Neural cell (in vitro differentiated cells): Measurements from ENCODE around the gene ARF1. TPM values are rescaled to one million over a fixed set of nuclear protein-coding genes. Genes with fewer than 3 reads are reported as not detected.

Experiments used
- H2AFZ ChIP-seq: fragments of 200-600, 300-800 bp; sonication (generic), shearing (Covaris generic); 2 replicates; pipeline ENCODE4 v1.6.0; 2014; ENCODE audit warnings: low read depth, mild to moderate bottlenecking, antibody characterized with exemption, low read length, moderate library complexity
- H3F3A ChIP-seq: fragments of 200-600 bp; shearing (Covaris generic); 2 replicates; pipeline ENCODE4 v1.6.1; 2016; ENCODE audit warnings: mild to moderate bottlenecking, moderate library complexity, mixed read lengths, antibody characterized with exemption, low read length; ENCODE audit not compliant: insufficient read depth, poor library complexity, severe bottlenecking
- H3K27ac ChIP-seq: fragments of 200-600, 300-800 bp; sonication (generic), shearing (Covaris generic); 2 replicates; pipeline ENCODE4 v1.5.1; 2014; ENCODE audit warnings: mild to moderate bottlenecking, low read length, moderate library complexity
- H3K27me3 ChIP-seq: fragments of 300-800, 200-600 bp; sonication (generic), shearing (Covaris generic); 2 replicates; pipeline ENCODE4 v1.6.0; 2014; ENCODE audit warnings: mild to moderate bottlenecking, low read depth, low read length, moderate library complexity; ENCODE audit not compliant: insufficient read depth
- H3K36me3 ChIP-seq: fragments of 300-800, 200-600 bp; sonication (generic), shearing (Covaris generic); 2 replicates; pipeline ENCODE4 v1.5.1; 2014; ENCODE audit warnings: mild to moderate bottlenecking, antibody characterized with exemption, low read length, moderate library complexity; ENCODE audit not compliant: insufficient read depth
- H3K4me2 ChIP-seq: fragments of 300-800, 200-600 bp; sonication (generic), shearing (Covaris generic); 2 replicates; pipeline ENCODE4 v1.6.0; 2014; ENCODE audit warnings: mild to moderate bottlenecking, low read length
- H3K4me3 ChIP-seq: fragments of 300-800, 200-600 bp; sonication (generic), shearing (Covaris generic); 2 replicates; pipeline ENCODE4 v1.5.1; 2014; ENCODE audit warnings: mild to moderate bottlenecking, low read length, moderate library complexity
- H3K79me2 ChIP-seq: fragments of 200-600 bp; shearing (Covaris generic); replicated peaks from 2 replicates; pipeline ENCODE4 v1.6.0; 2014; ENCODE audit warnings: mild to moderate bottlenecking, low read length, moderate library complexity; ENCODE audit not compliant: insufficient read depth
- H3K9ac ChIP-seq: fragments of 300-800, 200-600 bp; sonication (generic), shearing (Covaris generic); 2 replicates; pipeline ENCODE4 v1.6.1; 2016; ENCODE audit warnings: mild to moderate bottlenecking, low read length, mixed read lengths
- H3K9me2 ChIP-seq: fragments of 200-600 bp; shearing (Covaris generic); 2 replicates; pipeline ENCODE4 v1.6.1; 2016; ENCODE audit warnings: mild to moderate bottlenecking, low read length, mixed read lengths; ENCODE audit not compliant: insufficient read depth
- H3K9me3 ChIP-seq: fragments of 200-600, 300-800 bp; sonication (generic), shearing (Covaris generic); 2 replicates; pipeline ENCODE4 v1.6.1; 2016; ENCODE audit warnings: mild to moderate bottlenecking, mixed run types, low read length, moderate library complexity, mixed read lengths
- H4K20me1 ChIP-seq: fragments of 200-600 bp; shearing (Covaris generic); 2 replicates; pipeline ENCODE4 v1.6.1; 2016; ENCODE audit warnings: mild to moderate bottlenecking, mixed run types; ENCODE audit not compliant: insufficient read depth
- CTCF ChIP-seq: fragments of 450-650 bp; IDR thresholded peaks from 2 replicates; pipeline ENCODE4 v1.5.1; 2014; ENCODE audit warnings: antibody characterized with exemption, mild to moderate bottlenecking, moderate library complexity; ENCODE audit not compliant: poor library complexity, severe bottlenecking
- EP300 ChIP-seq: fragments of 450-650 bp; conservative IDR thresholded peaks from 2 replicates; pipeline ENCODE4 v1.6.1; 2014; ENCODE audit warnings: antibody characterized with exemption, mild to moderate bottlenecking, moderate library complexity; ENCODE audit not compliant: poor library complexity, severe bottlenecking
- EZH2 ChIP-seq: fragments of 200-600, 300-800 bp; shearing (Covaris generic), sonication (generic); IDR thresholded peaks from 2 replicates; pipeline ENCODE4 v1.6.1; 2014; ENCODE audit warnings: antibody characterized with exemption, low read length, borderline replicate concordance, mild to moderate bottlenecking; ENCODE audit not compliant: insufficient read depth, poor library complexity, severe bottlenecking
- MXI1 ChIP-seq: fragments of 450-650 bp; conservative IDR thresholded peaks from 2 replicates; pipeline ENCODE4 v1.6.1; 2014; ENCODE audit warnings: antibody characterized with exemption, mild to moderate bottlenecking; ENCODE audit not compliant: poor library complexity, severe bottlenecking
- POLR2AphosphoS5 ChIP-seq: IDR thresholded peaks from 2 replicates; pipeline ENCODE4 v1.6.1; 2012
- RAD21 ChIP-seq: fragments of 450-650 bp; conservative IDR thresholded peaks from 2 replicates; pipeline ENCODE4 v1.6.1; 2014; ENCODE audit warnings: antibody characterized with exemption, mild to moderate bottlenecking, moderate library complexity
- REST ChIP-seq: IDR thresholded peaks from 2 replicates; pipeline ENCODE4 v1.6.1; 2012; ENCODE audit warnings: borderline replicate concordance
- SMC3 ChIP-seq: fragments of 450-650 bp; conservative IDR thresholded peaks from 2 replicates; pipeline ENCODE4 v1.6.1; 2014; ENCODE audit warnings: antibody characterized with exemption, mild to moderate bottlenecking, moderate library complexity; ENCODE audit not compliant: poor library complexity
- TAF1 ChIP-seq: IDR thresholded peaks from 2 replicates; pipeline ENCODE4 v1.6.1; 2012; ENCODE audit warnings: low read depth
- polyA plus RNA-seq: library from polyadenylated mRNA; depleted of rRNA; stranded (reverse); fragments of >200 nt; gene quantifications from 2 replicates; pipeline ENCODE4 v1.2.3, GENCODE V29; 2014

ARF1 gene
- polyA plus RNA-seq, 1 donor from 2014 or later: 168 TPM

- H3K79me2 ChIP-seq: no peaks in the 10 kb centered on the region
- no peak overlapping the region for H3K9ac ChIP-seq
- no peak overlapping the region for H2AFZ ChIP-seq
- no peaks in the 10 kb centered on the region for H3K36me3 ChIP-seq
- no peak overlapping the region for H3K4me3 ChIP-seq
- no peaks in the 10 kb centered on the region for H3K9me3 ChIP-seq
- H3K4me2 ChIP-seq: no peak overlapping the region
- H3F3A ChIP-seq: no peaks in the 10 kb centered on the region
- no peaks in the 10 kb centered on the region for H3K9me2 ChIP-seq
- no peaks in the 10 kb centered on the region for H4K20me1 ChIP-seq
- TF ChIP-seq REST: no peak
- no peak for TF ChIP-seq SMC3
- TF ChIP-seq CTCF: no peak
- no peak for TF ChIP-seq TAF1
- TF ChIP-seq EZH2: no peak
- TF ChIP-seq POLR2AphosphoS5: no peak
- no peak for TF ChIP-seq RAD21
- no peak for TF ChIP-seq MXI1
- no peak for TF ChIP-seq EP300
- H3K27me3 ChIP-seq: peaks cover 47% of the 10 kb centered on the region
- no peak overlapping the region for H3K27ac ChIP-seq
These were observed 17.6 kb upstream of the ARF1 start for GRCh38 chr1:228064741-228065542.

- no peak overlapping the region for H3K4me3 ChIP-seq
- no peaks in the 10 kb centered on the region for H3K9me2 ChIP-seq
- no peaks in the 10 kb centered on the region for H3K36me3 ChIP-seq
- no peak overlapping the region for H2AFZ ChIP-seq
- H3K4me2 ChIP-seq: no peak overlapping the region
- no peaks in the 10 kb centered on the region for H3F3A ChIP-seq
- TF ChIP-seq CTCF: no peak
- TF ChIP-seq REST: no peak
- TF ChIP-seq EP300: no peak
- TF ChIP-seq POLR2AphosphoS5: no peak
- TF ChIP-seq EZH2: no peak
- TF ChIP-seq RAD21: no peak
- no peak for TF ChIP-seq MXI1
- H4K20me1 ChIP-seq: no peaks in the 10 kb centered on the region
- H3K9ac ChIP-seq: no peak overlapping the region
- H3K27ac ChIP-seq: no peak overlapping the region
- H3K79me2 ChIP-seq: no peaks in the 10 kb centered on the region
- H3K27me3 ChIP-seq: peaks cover 46% of the 10 kb centered on the region
- no peaks in the 10 kb centered on the region for H3K9me3 ChIP-seq
These were observed 16.8 kb upstream of the ARF1 start for GRCh38 chr1:228065543-228066347.
